H9 (cell line): ENCODE results near the gene PBX1. TPM values are rescaled to one million over a fixed set of nuclear protein-coding genes. Genes with fewer than 3 reads are reported as not detected.

Source experiments
- DNase-seq: peaks from one replicate; pipeline ENCODE4 v3.0.0-alpha.2; 2017
- H2AFZ ChIP-seq: one replicate; pipeline ENCODE4 v1.6.1; 2013; ENCODE audit warnings: mild to moderate bottlenecking, low read length, control low read depth, moderate library complexity
- H2AK5ac ChIP-seq: 2 replicates; pipeline ENCODE4 v1.6.1; 2013; ENCODE audit warnings: low read length, control low read depth, mixed read lengths; ENCODE audit not compliant: insufficient read length
- H2BK120ac ChIP-seq: one replicate; pipeline ENCODE4 v1.6.1; 2013; ENCODE audit warnings: low read depth, mild to moderate bottlenecking, low read length, control low read depth, inconsistent platforms; ENCODE audit not compliant: poor library complexity, severe bottlenecking
- H2BK12ac ChIP-seq: 2 replicates; pipeline ENCODE4 v1.6.1; 2013; ENCODE audit warnings: low read length, control low read depth, mixed read lengths, low read depth; ENCODE audit not compliant: insufficient read length
- H2BK15ac ChIP-seq: 2 replicates; pipeline ENCODE4 v1.6.1; 2013; ENCODE audit warnings: low read depth, low read length, control low read depth
- H2BK20ac ChIP-seq: one replicate; pipeline ENCODE4 v1.6.1; 2013; ENCODE audit warnings: low read depth, mild to moderate bottlenecking, low read length, control low read depth, inconsistent platforms; ENCODE audit not compliant: poor library complexity, severe bottlenecking
- H2BK5ac ChIP-seq: 2 replicates; pipeline ENCODE4 v1.6.1; 2013; ENCODE audit warnings: low read length, control low read depth, mixed read lengths; ENCODE audit not compliant: insufficient read length
- H3K14ac ChIP-seq: 2 replicates; pipeline ENCODE4 v1.6.1; 2013; ENCODE audit warnings: low read length, control low read depth; ENCODE audit not compliant: insufficient read depth
- H3K18ac ChIP-seq: 2 replicates; pipeline ENCODE4 v1.6.1; 2013; ENCODE audit warnings: low read depth, mild to moderate bottlenecking, mixed read lengths, low read length, control low read depth; ENCODE audit not compliant: insufficient read length
- H3K23ac ChIP-seq: 2 replicates; pipeline ENCODE4 v1.6.1; 2013; ENCODE audit warnings: low read length, control low read depth, mixed read lengths, low read depth; ENCODE audit not compliant: insufficient read length
- H3K23me2 ChIP-seq: 2 replicates; pipeline ENCODE4 v1.6.1; 2013; ENCODE audit warnings: low read depth, mild to moderate bottlenecking, mixed read lengths, low read length, control low read depth; ENCODE audit not compliant: insufficient read length, poor library complexity, severe bottlenecking
- H3K27ac ChIP-seq: 2 replicates; pipeline ENCODE4 v1.5.1; 2013; ENCODE audit warnings: low read length, control low read depth, mixed read lengths, low read depth; ENCODE audit not compliant: insufficient read length
- H3K27me3 ChIP-seq: 2 replicates; pipeline ENCODE4 v1.6.1; 2013; ENCODE audit warnings: low read length, control low read depth, inconsistent platforms; ENCODE audit not compliant: insufficient read depth
- H3K4ac ChIP-seq: 2 replicates; pipeline ENCODE4 v1.6.1; 2013; ENCODE audit warnings: low read depth, mild to moderate bottlenecking, control low read depth, inconsistent platforms, low read length, moderate library complexity
- H3K4me1 ChIP-seq: 2 replicates; pipeline ENCODE4 v1.6.1; 2013; ENCODE audit warnings: low read length, control low read depth, inconsistent platforms; ENCODE audit not compliant: insufficient read depth
- H3K4me2 ChIP-seq: 2 replicates; pipeline ENCODE4 v1.6.1; 2013; ENCODE audit warnings: low read length, control low read depth, mixed read lengths; ENCODE audit not compliant: insufficient read length, insufficient read depth
- H3K56ac ChIP-seq: 2 replicates; pipeline ENCODE4 v1.6.1; 2013; ENCODE audit warnings: low read depth, mild to moderate bottlenecking, mixed read lengths, low read length, control low read depth; ENCODE audit not compliant: insufficient read length
- H3K79me1 ChIP-seq: 2 replicates; pipeline ENCODE4 v1.6.1; 2013; ENCODE audit warnings: low read depth, mild to moderate bottlenecking, moderate library complexity, low read length, control low read depth, inconsistent platforms; ENCODE audit not compliant: insufficient read depth, poor library complexity, severe bottlenecking
- H3K79me2 ChIP-seq: 2 replicates; pipeline ENCODE4 v1.6.1; 2013; ENCODE audit warnings: low read length, control low read depth, inconsistent platforms; ENCODE audit not compliant: insufficient read depth
- H3K9ac ChIP-seq: 2 replicates; pipeline ENCODE4 v1.6.1; 2013; ENCODE audit warnings: low read length, control low read depth, mixed read lengths; ENCODE audit not compliant: insufficient read length; ENCODE audit errors: extremely low read depth
- H3K9me3 ChIP-seq: one replicate; pipeline ENCODE4 v1.6.1; 2013; ENCODE audit warnings: low read depth, low read length, inconsistent platforms; ENCODE audit not compliant: control insufficient read depth
- H3T11ph ChIP-seq: one replicate; pipeline ENCODE4 v1.6.1; 2013; ENCODE audit warnings: mild to moderate bottlenecking, low read length, control low read depth, inconsistent platforms
- H4K20me1 ChIP-seq: one replicate; pipeline ENCODE4 v1.6.1; 2013; ENCODE audit not compliant: control insufficient read depth, insufficient read length, insufficient read depth
- H4K5ac ChIP-seq: 2 replicates; pipeline ENCODE4 v1.6.1; 2013; ENCODE audit warnings: low read depth, mild to moderate bottlenecking, mixed read lengths, low read length, control low read depth; ENCODE audit not compliant: insufficient read length
- H4K8ac ChIP-seq: replicated peaks from 2 replicates; pipeline ENCODE4 v1.6.1; 2013; ENCODE audit warnings: low read length, control low read depth, mixed read lengths, low read depth; ENCODE audit not compliant: insufficient read length
- H4K91ac ChIP-seq: 2 replicates; pipeline ENCODE4 v1.6.1; 2013; ENCODE audit warnings: low read depth, mild to moderate bottlenecking, moderate library complexity, mixed read lengths, low read length, control low read depth; ENCODE audit not compliant: insufficient read length
- H3K27ac Mint-ChIP-seq, 3 experiments: 2 replicates in 2 of 3; 3 replicates in 1 of 3; pipeline ENCODE4 v1.8.0; 2020 to 2021; ENCODE audit warnings: mixed read lengths in 3 of 3, mild to moderate bottlenecking in 1 of 3, moderate library complexity in 1 of 3
- H3K27me3 Mint-ChIP-seq: 2 replicates; pipeline ENCODE4 v1.8.0; 2021; ENCODE audit warnings: low read depth, mild to moderate bottlenecking, moderate library complexity, mixed read lengths
- H3K36me3 Mint-ChIP-seq, 3 experiments: 2 replicates in 2 of 3; 3 replicates in 1 of 3; pipeline ENCODE4 v1.8.0; 2020 to 2021; ENCODE audit warnings: low read depth in 3 of 3, mixed read lengths in 3 of 3; ENCODE audit not compliant: insufficient read depth in 1 of 3
- H3K4me1 Mint-ChIP-seq, 2 experiments: 2 replicates each; pipeline ENCODE4 v1.8.0; 2020; ENCODE audit warnings: mixed read lengths in 2 of 2
- H3K4me3 Mint-ChIP-seq, 2 experiments: 2 replicates in 1 of 2; 3 replicates in 1 of 2; pipeline ENCODE4 v1.8.0; 2020 to 2021; ENCODE audit warnings: mild to moderate bottlenecking in 2 of 2, mixed read lengths in 2 of 2, moderate library complexity in 1 of 2
- H3K9me3 Mint-ChIP-seq, 2 experiments: 2 replicates in 1 of 2; 3 replicates in 1 of 2; pipeline ENCODE4 v1.8.0; 2020; ENCODE audit warnings: mild to moderate bottlenecking in 2 of 2, mixed read lengths in 2 of 2, moderate library complexity in 1 of 2
- CTCF ChIP-seq: fragments of 200-600 bp; sonication (generic); conservative IDR thresholded peaks from 3 replicates; pipeline ENCODE4 v1.8.0; 2021; ENCODE audit warnings: antibody characterized with exemption, mild to moderate bottlenecking
- WGBS: extraction: QIAGEN DNeasy Blood & Tissue Kit; methylation state at CpG from one replicate; pipeline ENCODE4 v1.1.7; 2013; ENCODE audit warnings: missing lambda C conversion rate, low lambda C conversion rate, mixed read lengths; ENCODE audit not compliant: insufficient read length; ENCODE audit errors: extremely low coverage; 5-methylcytosine and 5-hydroxymethylcytosine counted together
- total RNA-seq: library from RNA; stranded (reverse); gene quantifications from 2 replicates; pipeline ENCODE4 v1.2.1, GENCODE V29; 2021

Gene PBX1
- total RNA-seq, 1 experiment from 2014 or later: 142 TPM

GRCh38 chr1:164858096-164858632 lies 299.2 kb downstream of the PBX1 start:
- Histone ChIP-seq H3K4ac (no peak overlapping the region), H3K27ac (no peak overlapping the region), H3K4me2 (no peak overlapping the region), H2AFZ (no peak overlapping the region), H3K23me2 (no peaks in the 10 kb centered on the region), H3K79me1 (no peaks in the 10 kb centered on the region), H3K79me2 (no peaks in the 10 kb centered on the region), H2AK5ac (no peak overlapping the region), H2BK20ac (no peak overlapping the region), H4K91ac (no peak overlapping the region), H2BK12ac (no peak overlapping the region), H3K9me3 (no peaks in the 10 kb centered on the region), H2BK120ac (no peak overlapping the region), H3K9ac (no peak overlapping the region), H3T11ph (no peak overlapping the region), H3K23ac (no peak overlapping the region), H3K14ac (no peak overlapping the region), H3K56ac (no peak overlapping the region), H2BK15ac (no peak overlapping the region), H4K8ac (no peak overlapping the region), H4K20me1 (no peaks in the 10 kb centered on the region), H3K18ac (no peak overlapping the region), H3K27me3 (no peaks in the 10 kb centered on the region), H4K5ac (no peak overlapping the region), H2BK5ac (no peak overlapping the region), H3K4me1 (peaks cover 4% of the 10 kb centered on the region; the same call in 1 of the 2 replicates)
- no peaks in the 10 kb centered on the region for H3K36me3 Mint-ChIP-seq
- no peaks in the 10 kb centered on the region for H3K9me3 Mint-ChIP-seq
- no peak overlapping the region; a peak in 1 of 7 replicates for H3K27ac Mint-ChIP-seq
- TF ChIP-seq CTCF: no peak
- H3K4me1 Mint-ChIP-seq: peaks cover 23 to 28% of the 10 kb centered on the region in 2 experiments
- no CpG with 5 or more reads among the region's 2 CpGs for WGBS
- DNase-seq: no peak
- no peak overlapping the region for H3K4me3 Mint-ChIP-seq
- H3K27me3 Mint-ChIP-seq: peaks cover 26% of the 10 kb centered on the region
